ENCODE data around the gene DPYD.

DNA sequence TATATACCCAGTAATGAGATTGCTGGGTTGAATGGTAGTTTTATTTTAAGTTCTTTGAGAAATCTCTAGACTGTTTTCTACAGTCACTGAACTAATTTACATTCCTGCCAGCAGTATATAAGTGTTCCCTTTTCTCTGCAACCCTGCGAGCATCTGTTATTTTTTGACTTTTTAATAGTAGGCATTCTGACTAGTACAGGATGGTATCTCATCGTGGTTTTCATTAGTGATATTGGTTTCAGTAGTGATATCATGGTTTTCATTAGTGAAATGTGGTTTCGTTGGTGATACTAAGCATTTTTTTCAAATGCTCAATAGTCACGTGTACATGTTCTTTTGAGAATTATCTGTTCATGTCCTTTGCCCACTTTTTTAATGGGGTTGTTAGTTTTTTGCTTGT, 882.4 kb downstream of the DPYD start:
- no peak for TF ChIP-seq POLR2A (IDR thresholded peaks at IDR 0.05; ENCODE audit: low read depth, low read length)
- no peak for TF ChIP-seq TAF1 (IDR thresholded peaks at IDR 0.05; ENCODE audit: low read depth, low read length)
